Stimulated activated CD8-positive, alpha-beta memory T cell treated with anti-CD3 and anti-CD28 coated beads, Interleukin-15, amount 100 ng/mL, for 48 hours (primary cell): ENCODE results near the gene FER.
"Not testable (repeated sequence)": the region's sequence is repeated elsewhere in the genome, so short reads cannot be mapped to it uniquely, and the experiment has no call there.

ENCODE experiments used
- DNase-seq, 2 donors: peaks; one replicate each; pipeline ENCODE4 v3.0.0-alpha.2; 2020; ENCODE audit warnings: low read depth in 2 of 2

Gene FER

DNA sequence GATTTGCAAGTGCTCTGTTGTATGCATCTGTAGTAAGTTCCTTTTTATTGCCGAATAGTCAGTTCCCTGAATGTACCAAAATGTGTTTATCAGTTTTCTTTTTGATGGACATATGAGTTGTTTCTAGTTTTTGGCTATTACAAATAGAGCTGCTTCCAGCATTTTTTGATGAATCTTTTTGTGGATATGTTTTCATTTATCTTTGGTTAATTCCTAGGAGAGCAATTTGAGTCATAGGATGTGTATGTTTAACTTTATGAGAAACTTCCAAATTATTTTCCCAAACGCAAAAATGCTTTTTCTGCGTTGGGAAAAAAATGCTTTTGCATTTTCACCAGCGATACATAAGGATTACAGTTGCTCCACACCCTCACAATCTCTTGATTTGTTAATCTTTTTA is 287.7 kb downstream of the FER start:
- DNase-seq: no peak

DNA sequence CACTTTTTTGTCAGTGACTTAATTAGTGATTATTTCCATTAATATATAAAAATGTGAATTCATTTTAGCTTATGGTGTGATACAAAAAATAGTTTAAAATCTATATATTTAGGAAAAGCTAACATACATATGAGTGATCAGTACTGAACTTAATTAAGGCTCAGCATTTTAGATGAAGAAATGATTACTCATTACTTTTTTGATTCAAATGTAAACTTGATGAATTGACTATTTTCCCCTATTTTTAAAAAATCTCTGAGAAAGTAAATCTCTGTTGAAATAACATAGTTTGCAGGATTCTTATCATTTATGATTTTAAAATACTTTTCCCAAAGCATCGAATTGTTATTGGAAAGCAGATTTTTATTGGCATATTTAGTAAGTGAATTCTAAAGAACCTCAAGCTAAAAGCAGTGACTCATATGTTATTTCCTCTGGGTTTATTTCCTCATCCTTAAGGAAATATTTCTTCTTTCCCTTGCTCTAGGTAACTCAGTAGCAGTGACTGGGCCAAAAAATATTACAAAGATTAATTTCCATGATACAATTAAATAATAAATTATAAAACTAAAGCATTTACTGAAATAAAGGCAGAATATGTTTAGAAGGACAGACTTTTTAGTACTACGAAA is 290.6 kb downstream of the FER start:
- DNase-seq: no peak

DNA sequence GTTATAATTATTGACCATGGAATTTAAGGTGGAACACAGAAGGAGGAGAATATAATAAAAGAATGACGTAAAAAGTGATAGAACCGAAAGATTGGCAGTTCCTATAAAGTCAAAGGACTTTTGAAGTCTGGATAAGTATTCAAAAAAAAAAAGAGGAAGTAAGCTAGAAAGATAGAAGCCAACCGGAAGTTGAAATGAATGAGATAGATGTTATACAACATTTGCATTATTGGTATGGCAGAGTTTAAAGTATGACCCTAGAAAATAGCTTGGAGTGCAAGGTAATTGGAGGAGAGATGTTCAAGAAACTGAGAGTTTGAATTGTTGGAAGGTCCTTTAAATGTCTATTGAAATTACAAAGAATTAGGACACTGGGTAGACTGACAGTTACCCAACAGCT is 293.6 kb downstream of the FER start:
- DNase-seq: no peak

DNA sequence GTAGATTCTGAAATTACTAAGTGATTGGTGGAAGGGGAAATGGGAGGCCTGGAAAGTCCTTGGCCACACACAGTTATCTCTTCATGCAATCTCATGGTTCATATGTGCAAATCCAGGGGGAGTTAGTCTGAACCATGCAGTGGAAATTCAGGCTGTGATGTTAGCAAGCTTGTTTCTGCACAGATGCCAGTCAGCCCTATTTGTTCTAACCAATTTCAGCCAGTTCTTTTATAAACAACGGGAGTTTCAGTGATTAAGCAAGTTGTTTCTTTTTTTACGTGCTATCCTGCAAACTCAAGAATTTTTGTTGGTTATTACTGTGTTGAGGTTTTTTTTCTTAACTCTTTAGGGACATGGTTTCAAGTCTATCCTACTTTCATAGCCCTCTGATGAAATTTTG is 298.0 kb downstream of the FER start:
- DNase-seq: no peak

DNA sequence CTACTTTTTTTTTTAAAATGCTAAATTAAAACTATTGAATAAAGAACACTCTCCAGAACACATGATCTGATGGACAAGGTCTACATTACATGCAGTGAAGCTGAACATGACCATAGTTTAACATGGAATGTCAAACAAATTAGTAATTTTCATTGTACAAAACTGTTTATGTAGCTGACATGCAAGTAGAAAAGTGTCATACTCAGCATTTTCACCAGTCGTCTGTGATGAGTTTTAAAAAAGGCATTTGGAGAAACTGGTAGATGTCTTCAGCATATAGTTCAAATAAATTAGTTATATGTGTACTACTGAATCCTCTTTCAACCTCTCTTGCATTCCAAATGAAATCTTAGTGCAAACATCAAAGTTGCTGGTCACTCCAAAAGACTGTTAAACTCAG is 301.9 kb downstream of the FER start:
- no peak for DNase-seq

DNA sequence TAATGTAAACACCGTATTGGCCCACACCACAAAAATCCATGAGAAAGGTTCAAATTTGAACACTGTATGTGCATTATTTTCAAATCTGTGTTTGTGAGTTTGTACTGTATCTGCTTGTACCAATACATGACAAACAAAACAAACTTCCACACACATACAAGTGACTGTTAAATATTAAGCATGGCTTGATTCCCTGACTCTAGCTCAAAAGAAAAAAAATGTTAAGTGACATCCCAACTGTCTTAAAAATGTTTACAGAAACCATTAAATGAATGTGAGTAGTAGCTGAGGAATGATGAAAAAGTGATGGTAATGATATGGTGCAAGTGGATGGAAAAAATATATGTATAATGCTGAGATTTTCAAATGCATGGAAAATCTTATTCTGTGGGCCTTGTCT is 302.6 kb downstream of the FER start:
- DNase-seq: not testable (repeated sequence)

DNA sequence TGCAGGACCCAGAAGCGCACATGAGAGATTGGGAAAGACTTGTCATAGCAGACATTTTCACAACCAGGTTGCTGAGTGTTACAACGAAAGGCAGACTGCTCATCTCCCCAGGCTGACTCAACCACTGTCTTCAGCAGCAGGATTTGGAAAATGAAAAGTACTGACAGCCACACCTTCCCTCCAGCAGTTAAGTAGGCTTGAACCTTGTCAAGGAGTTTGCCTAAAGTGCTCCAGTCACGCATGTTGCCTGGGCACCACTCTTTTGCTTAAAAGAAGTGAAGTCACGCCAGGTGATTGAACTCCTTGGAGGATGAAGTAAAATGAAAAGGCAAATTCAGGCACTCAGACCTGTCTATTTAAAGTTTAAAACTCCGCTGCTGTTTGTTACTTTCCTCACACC is 304.5 kb downstream of the FER start:
- DNase-seq: not testable (repeated sequence)

DNA sequence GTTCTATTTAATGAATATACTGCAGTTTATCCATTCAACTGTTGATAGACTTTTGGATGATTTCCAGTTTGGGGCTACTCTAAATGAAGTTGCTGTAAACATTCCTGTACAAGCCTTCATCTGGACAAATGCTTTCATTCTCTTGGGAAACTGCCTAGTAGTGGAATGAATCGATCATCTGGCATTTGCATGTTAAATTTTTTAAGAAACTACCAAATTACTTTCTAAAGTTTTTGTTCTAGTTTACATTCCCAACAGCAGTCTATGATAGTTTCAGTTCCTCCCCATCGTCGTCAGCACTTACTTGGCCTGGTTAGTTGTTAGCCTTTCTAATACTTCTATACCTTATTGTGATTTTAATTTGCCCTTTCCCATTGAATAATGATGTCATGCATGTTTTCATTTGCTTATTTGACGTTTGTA is 306.3 kb downstream of the FER start:
- no peak for DNase-seq

DNA sequence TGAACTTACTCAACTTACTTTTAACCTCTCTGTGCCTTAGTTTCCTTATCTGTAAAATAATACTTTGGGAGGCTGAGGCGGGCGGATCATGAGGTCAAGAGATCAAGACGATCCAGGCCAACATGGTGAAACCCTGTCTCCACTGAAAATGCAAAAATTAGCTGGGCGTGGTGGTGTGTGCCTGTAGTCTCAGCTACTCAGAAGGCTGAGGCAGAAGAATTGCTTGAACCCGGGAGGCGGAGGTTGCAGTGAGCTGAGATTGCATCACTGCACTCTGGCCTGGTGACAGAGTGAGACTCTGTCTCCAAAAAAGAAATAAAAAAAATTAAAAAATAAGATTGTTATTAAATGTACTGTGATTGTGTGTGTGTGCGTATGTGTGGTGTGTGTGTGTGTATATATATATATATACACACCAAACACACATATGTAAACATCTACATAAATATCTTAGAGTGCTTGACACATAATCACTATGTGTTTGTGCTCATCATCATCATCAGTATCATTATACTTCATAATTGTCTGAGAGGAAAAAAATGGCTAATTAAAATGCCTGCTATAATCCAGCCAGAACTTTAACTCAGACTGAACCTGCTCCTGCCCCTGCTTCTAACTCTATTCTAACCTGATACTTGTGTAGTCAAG is 312.8 kb downstream of the FER start:
- no peak for DNase-seq

DNA sequence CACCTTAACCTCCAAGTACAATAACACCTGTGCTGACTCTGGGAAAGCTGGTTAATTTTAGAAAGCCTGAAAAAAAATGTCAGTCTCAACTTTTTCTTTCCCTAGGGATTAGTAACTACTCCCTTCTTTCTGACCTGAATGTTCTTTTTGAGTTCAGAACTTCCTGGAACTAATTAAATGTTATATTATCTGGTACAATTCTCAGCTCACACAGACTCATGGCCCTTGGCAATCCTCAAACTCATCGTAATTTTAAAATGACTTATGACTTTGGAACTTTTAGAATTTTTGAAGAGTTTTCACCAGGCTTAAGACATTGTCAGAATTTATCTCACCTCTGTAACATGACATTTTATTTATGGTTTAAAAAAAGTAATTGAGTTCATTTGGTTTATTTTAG is 315.0 kb downstream of the FER start:
- DNase-seq: no peak

DNA sequence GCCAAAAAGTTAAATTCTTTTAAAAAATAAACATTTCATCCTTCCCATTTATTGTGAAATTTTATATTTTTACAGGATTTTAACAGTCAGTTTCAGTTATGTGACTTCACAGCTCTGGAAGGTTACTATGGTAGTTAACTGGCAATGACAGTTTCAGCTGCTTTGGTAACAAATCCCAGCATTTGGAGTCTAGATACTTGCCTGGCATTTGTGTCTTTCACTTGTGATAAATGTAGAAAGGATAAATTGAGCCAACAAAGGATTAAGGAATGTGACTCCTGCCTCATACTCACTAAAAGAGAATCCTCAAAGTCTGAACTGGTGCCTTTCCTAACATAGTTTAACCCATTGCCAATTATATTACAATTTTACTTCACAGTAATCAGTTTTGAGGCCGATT is 315.5 kb downstream of the FER start:
- DNase-seq: no peak

DNA sequence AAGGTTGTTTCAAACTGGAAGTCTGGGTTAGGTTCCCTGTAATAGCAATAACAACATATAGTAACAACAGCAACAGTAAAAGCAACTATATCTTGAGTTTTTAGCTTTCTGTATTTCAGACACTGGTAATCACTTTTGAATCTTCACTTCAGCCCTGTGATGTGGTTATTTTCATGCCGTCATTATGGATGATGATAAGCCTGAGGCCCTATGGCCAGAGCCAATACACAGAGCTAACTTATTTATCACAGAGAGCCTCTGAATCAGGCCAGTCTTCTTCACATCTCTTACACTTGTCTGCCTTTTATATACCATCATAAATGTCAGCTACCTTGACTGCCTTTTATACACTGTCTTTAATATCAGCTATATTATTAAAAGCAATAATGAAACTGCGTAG is 329.0 kb downstream of the FER start:
- no peak for DNase-seq

DNA sequence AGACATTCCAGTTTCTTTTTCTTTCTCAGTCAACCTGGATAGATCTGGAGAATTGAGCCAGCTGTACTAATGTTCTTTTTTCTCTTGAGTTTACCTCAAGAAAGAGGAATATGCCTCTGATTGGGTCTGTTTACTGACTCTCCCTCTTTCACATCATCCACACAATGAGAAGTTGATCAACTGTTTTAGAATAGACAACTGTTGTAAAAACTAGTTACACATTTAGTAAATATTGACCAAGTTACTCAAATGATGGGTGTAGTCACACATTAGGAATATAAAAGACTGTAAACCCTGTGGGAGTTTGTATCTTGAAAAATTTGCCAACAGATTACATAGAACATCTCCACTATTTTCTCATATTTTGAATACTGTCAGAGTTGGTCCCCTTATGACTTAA is 330.8 kb downstream of the FER start:
- no peak for DNase-seq

DNA sequence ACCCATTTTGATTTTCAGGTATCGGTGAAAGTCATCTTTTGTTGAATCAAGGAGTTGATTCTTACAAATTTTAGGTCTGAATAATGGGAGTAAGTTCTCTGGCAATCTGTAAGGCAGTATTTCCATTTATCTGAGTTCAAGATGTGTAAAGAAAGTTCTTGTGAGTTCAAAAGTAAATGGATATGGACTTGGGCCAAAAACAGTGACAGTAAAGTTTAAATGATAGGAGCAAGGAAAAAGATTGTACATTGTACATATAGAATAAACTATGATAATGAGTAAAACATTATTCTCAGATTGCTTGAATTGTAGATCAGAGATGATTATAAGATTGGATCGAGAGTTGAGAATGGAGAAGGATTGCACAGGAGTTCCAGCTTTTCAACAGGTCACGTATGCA is 332.8 kb downstream of the FER start:
- no peak for DNase-seq

DNA sequence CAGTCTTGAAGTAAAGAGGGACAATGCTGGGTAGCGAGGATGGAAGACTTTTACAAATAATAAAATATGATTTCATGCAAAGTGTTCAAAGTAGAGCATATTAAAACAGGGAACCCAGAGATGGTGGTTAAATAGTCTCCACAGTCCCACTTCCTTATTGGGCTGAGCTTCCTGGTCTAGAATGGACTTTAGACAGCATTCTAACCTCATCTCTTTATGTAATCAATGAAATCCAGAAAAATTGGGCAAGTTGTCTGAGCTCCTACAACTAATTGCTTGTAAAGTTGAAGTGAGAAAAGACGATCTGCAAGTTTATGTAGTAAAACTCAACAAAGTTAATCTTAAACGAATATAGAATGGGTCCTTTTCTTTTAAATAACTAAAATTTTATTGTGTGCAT is 333.2 kb downstream of the FER start:
- no peak for DNase-seq

DNA sequence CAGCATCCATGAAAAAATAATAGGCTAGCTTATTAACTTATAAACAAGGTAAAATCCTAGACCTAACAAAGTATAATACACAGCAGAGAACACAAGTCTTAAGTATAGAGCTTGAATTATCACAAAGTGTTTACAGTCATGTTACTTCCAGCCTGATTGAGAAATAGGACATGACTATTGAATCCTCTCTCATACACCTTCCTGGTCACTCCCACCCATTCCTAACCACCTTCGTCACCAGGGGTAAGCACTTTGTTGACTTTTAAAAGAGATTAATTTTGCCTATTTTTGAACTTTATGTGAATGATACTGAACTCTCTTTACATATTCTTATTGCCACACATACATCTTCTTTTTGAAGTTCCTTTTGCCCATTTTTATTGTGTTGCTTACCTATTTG is 336.2 kb downstream of the FER start:
- no peak for DNase-seq

DNA sequence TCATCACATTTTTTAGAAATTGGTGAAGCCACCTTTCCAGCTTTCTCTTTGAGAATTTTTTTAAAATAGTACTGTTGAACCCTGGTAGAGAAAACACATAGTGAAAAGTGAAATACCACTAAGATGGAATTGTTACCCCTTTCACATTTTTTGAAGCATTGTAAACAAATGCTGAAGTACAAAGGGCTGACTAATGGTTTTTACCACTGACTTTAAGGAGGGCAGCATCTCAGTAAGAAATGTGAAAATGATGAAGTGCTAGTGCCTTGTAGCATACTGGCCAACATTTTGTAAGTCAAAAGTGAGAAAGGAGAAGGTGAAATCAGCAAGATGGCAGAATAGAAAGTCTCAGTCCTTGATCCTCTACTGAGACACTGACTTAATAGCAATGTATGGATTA is 341.5 kb downstream of the FER start:
- no peak for DNase-seq

DNA sequence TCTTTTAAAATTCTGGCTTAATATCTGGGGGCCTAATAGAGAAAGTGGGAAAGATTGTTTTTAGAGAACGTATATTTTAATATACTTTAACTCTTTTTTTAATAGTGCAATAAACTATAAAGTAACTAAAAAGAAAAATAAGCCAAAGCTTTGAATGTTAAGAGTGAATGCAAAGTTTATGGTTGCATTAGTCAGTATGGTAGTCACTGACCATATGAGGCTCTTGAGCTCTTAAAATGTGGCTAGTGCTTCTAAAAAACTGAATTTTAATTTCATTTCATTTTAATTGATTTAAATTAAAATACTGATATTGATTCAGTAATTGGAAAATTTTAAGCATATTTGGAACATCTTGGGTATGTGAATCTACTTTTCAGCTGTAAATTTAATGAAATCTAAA is 351.4 kb downstream of the FER start:
- DNase-seq: no peak

DNA sequence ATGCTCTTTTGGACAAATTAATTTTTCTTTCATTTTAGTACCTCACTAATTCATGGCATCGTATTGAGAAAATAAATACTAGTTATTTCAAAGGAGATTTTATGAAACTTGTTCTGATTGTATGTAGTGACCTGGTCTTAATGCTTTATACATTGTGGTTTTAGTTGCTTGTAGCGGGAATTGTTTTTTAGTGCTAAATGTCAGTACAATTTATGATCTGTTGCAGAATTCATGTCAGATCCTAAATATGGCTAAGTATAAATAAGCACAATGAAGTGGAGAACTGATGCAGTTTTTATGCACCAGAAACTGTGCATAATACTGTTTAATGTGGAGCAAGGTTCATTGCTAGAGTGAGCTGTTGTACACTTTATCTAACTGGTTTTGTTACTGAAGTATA is 353.3 kb downstream of the FER start:
- no peak for DNase-seq

DNA sequence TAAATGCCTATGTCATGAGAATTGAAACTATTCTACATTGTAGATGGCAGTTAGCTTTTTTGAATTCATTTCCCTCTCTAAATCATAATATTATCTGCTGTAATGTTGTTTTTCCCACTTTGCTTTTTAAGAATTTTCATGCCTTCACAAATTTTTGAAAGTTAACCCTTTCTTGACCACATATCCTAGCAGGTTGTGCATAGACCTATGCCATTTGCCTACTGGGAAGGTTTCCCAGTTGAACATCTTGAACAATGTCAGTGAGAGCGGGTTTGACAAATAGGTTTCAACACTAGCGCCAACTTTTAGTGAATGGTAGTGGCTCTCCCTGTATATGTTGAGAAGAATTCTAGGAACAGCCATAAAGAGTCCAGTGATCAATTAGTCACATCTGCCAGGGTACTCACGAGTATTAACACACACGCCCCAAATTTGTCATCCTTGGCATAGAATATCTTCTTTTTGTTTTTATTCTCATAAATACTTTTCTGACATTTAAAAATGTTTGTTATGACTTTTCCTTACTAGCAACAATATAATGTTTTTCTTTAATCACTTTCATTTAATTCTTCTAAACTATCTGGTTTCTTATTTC is 354.5 kb downstream of the FER start:
- DNase-seq: no peak

DNA sequence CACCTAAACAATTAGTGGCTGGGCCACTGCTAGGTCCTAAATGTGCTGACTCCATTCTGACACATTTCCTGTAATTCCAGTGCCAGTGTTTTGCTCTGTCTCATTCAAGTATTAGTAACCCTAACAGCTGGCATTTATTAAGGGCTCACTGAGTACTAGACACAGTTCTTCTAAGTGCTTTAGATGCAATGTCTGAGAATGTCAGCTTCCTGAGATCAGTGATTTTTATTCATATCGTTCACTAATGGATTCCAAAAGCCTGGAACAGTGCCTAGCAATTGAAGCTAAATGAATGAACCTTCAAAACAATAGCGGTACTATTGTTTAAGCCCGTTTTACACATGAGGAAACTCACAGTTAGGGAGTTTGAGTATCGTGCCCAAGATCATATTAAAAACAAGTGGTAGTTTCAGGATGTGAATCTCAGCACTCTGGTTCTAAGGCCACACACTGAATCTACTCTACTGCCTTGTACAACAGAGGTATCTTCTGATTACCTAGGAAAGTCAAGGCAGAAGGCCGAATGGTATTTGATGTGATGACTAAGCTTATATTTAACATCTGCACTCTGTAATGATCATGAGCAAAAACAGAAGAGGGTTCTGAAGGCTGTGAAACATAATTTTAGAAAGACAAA is 358.1 kb downstream of the FER start:
- DNase-seq: no peak

DNA sequence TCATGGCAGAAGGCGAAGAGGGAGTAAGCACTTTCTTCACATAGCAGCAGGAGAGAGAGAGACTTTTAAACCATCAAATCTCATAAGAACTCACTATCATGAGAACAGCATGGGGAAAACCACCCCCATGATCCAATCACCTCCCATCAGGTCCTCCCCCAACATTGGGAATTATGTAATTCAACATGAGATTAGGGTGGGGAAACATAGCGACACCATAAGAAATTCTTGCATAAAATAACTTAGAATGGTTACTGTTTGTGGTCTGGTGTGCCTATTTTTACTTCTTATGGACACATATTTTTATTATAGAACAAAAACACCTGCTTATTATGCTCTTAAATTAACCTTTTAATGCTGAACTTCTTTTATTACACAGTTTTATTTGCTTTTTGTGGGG is 364.0 kb downstream of the FER start:
- DNase-seq: no peak

DNA sequence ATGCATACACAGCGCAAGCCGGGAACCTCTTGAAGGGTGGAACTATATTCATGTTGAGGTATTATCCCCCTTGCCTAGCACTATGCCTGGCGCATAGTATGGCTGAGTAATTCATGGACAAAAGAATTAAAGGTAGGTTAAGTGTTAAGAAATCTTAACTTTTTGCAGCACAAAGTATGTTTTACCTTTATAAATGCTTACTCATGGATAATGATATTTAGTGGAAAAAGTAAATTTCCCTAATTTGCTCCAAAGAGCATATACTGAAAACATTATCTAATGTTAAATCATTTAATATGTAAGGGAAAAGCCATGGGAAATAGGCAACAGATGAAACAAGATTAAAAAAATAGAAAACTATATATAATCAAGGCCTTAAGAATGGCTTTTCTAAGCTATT is 365.9 kb downstream of the FER start:
- no peak for DNase-seq
